Esophagus (tissue), 2 donors: Measurements from ENCODE around the gene CPNE4. TPM values are rescaled to one million over a fixed set of nuclear protein-coding genes. Genes with fewer than 3 reads are reported as not detected.
"Not testable (repeated sequence)": the region's sequence is repeated elsewhere in the genome, so short reads cannot be mapped to it uniquely, and the experiment has no call there.

Experiments used
- H3K27ac ChIP-seq, 2 donors: one replicate each; pipeline ENCODE4 v1.5.1; 2013; ENCODE audit warnings: low read depth in 2 of 2, mild to moderate bottlenecking in 2 of 2, inconsistent platforms in 1 of 2, low read length in 1 of 2, moderate library complexity in 1 of 2
- H3K27me3 ChIP-seq, 2 donors: one replicate each; pipeline ENCODE4 v1.6.1; 2013; ENCODE audit warnings: low read length in 2 of 2, control low read depth in 1 of 2, mild to moderate bottlenecking in 1 of 2; ENCODE audit not compliant: insufficient read depth in 2 of 2, control insufficient read depth in 1 of 2
- H3K36me3 ChIP-seq, 2 donors: one replicate each; pipeline ENCODE4 v1.6.1; 2013; ENCODE audit warnings: low read length in 1 of 2; ENCODE audit not compliant: control insufficient read depth in 2 of 2, insufficient read depth in 2 of 2
- H3K4me1 ChIP-seq, 2 donors: one replicate each; pipeline ENCODE4 v1.6.1; 2013; ENCODE audit warnings: low read length in 1 of 2; ENCODE audit not compliant: control insufficient read depth in 2 of 2, insufficient read depth in 2 of 2
- H3K4me3 ChIP-seq, 2 donors: one replicate each; pipeline ENCODE4 v1.5.1; 2013; ENCODE audit warnings: low read length in 2 of 2, mild to moderate bottlenecking in 2 of 2, low read depth in 1 of 2, moderate library complexity in 1 of 2
- H3K9me3 ChIP-seq, 2 donors: one replicate each; pipeline ENCODE4 v1.6.1; 2013; ENCODE audit warnings: mild to moderate bottlenecking in 2 of 2, low read depth in 1 of 2, low read length in 1 of 2, moderate library complexity in 1 of 2; ENCODE audit not compliant: control insufficient read depth in 2 of 2, insufficient read depth in 1 of 2
- WGBS, 2 donors: extraction: QIAGEN DNeasy Blood & Tissue Kit; methylation state at CpG; one replicate each; pipeline ENCODE4 v1.1.7; 2013; 5-methylcytosine and 5-hydroxymethylcytosine counted together
- polyA plus RNA-seq, 2 donors: library from polyadenylated mRNA; stranded (reverse); fragments of 200-250 nt; gene quantifications; one replicate each; pipeline ENCODE4 v1.2.3, GENCODE V29; 2013
- donor health status: healthy with polysubstance abuse.
- donor health status: Bipolar disorder and iron deficiency.

CPNE4 gene
- polyA plus RNA-seq, 2 donors, result 0.05 to 0.08 TPM

- 86 to 87% methylated on average over 7 of the region's 7 CpGs for WGBS, 2 donors
- Histone ChIP-seq H3K27me3 (no peaks in the 10 kb centered on the region), H3K4me1 (no peaks in the 10 kb centered on the region), H3K36me3 (no peaks in the 10 kb centered on the region), H3K9me3 (no peaks in the 10 kb centered on the region), H3K27ac (no peak overlapping the region), H3K4me3 (no peak overlapping the region)
Observed at GRCh38 chr3:131981323-131981722, 53.5 kb downstream of the CPNE4 start.

- Histone ChIP-seq H3K9me3 (no peaks in the 10 kb centered on the region), H3K36me3 (no peaks in the 10 kb centered on the region), H3K27me3 (no peaks in the 10 kb centered on the region), H3K4me1 (no peaks in the 10 kb centered on the region), H3K4me3 (no peak overlapping the region), H3K27ac (no peak overlapping the region)
- WGBS, 2 donors, result 44 to 46% methylated on average over 2 of the region's 2 CpGs
Observed at GRCh38 chr3:131976448-131976847, 58.4 kb downstream of the CPNE4 start.

GRCh38 chr3:131975047-131975446, 59.8 kb downstream of the CPNE4 start:
- Histone ChIP-seq H3K4me3 (no peak overlapping the region), H3K27ac (no peak overlapping the region), H3K4me1 (no peaks in the 10 kb centered on the region), H3K9me3 (no peaks in the 10 kb centered on the region), H3K27me3 (no peaks in the 10 kb centered on the region), H3K36me3 (no peaks in the 10 kb centered on the region)
- WGBS, 2 donors, result 63 to 65% methylated on average over 6 of the region's 6 CpGs

- H3K36me3 ChIP-seq, result no peaks in the 10 kb centered on the region
- WGBS, 2 donors, result 30 to 34% methylated on average over 4 of the region's 4 CpGs
- no peaks in the 10 kb centered on the region for H3K4me1 ChIP-seq
- no peaks in the 10 kb centered on the region for H3K9me3 ChIP-seq
- no peak overlapping the region for H3K4me3 ChIP-seq
- no peaks in the 10 kb centered on the region for H3K27me3 ChIP-seq
- no peak overlapping the region for H3K27ac ChIP-seq
Observed at GRCh38 chr3:131973731-131974130, 61.1 kb downstream of the CPNE4 start.

GRCh38 chr3:131972550-131972949, 62.3 kb downstream of the CPNE4 start:
- no peaks in the 10 kb centered on the region for H3K36me3 ChIP-seq
- whole genome bisulfite sequencing, 2 donors, result 54 to 67% methylated on average over 4 of the region's 4 CpGs
- no peaks in the 10 kb centered on the region for H3K27me3 ChIP-seq
- no peak overlapping the region for H3K4me3 ChIP-seq
- no peaks in the 10 kb centered on the region for H3K4me1 ChIP-seq
- no peaks in the 10 kb centered on the region for H3K9me3 ChIP-seq
- no peak overlapping the region for H3K27ac ChIP-seq

GRCh38 chr3:131972091-131972490, 62.7 kb downstream of the CPNE4 start:
- WGBS, 2 donors, result 70 to 82% methylated on average over 3 of the region's 3 CpGs
- H3K27me3 ChIP-seq, result no peaks in the 10 kb centered on the region
- no peak overlapping the region for H3K27ac ChIP-seq

GRCh38 chr3:131963442-131963841, 71.4 kb downstream of the CPNE4 start:
- WGBS, 2 donors, result 62 to 63% methylated on average over 8 of the region's 8 CpGs
- not testable (repeated sequence) for H3K27ac ChIP-seq, H3K27me3 ChIP-seq, H3K4me3 ChIP-seq, H3K4me1 ChIP-seq, H3K36me3 ChIP-seq, H3K9me3 ChIP-seq

More at GRCh38 chr3:131972091-131972490, 62.7 kb downstream of the CPNE4 start:
- Histone ChIP-seq H3K36me3 (no peaks in the 10 kb centered on the region), H3K4me1 (no peaks in the 10 kb centered on the region), H3K4me3 (no peak overlapping the region), H3K9me3 (no peaks in the 10 kb centered on the region)

GRCh38 chr3:131962982-131963381, 71.8 kb downstream of the CPNE4 start:
- WGBS, 2 donors, result 78 to 81% methylated on average over 5 of the region's 5 CpGs

GRCh38 chr3:131960324-131960723, 74.5 kb downstream of the CPNE4 start:
- Histone ChIP-seq H3K4me3 (no peak overlapping the region), H3K27me3 (no peaks in the 10 kb centered on the region), H3K36me3 (no peaks in the 10 kb centered on the region), H3K4me1 (no peaks in the 10 kb centered on the region), H3K27ac (no peak overlapping the region), H3K9me3 (no peaks in the 10 kb centered on the region)
- 4 to 56% methylated on average over 1 of the region's 1 CpG for WGBS, 2 donors

More at GRCh38 chr3:131962982-131963381, 71.8 kb downstream of the CPNE4 start:
- H3K36me3 ChIP-seq, result no peaks in the 10 kb centered on the region
- no peaks in the 10 kb centered on the region for H3K9me3 ChIP-seq
- no peaks in the 10 kb centered on the region for H3K27me3 ChIP-seq
- H3K4me1 ChIP-seq, result no peaks in the 10 kb centered on the region
- no peak overlapping the region for H3K4me3 ChIP-seq
- H3K27ac ChIP-seq, result no peak overlapping the region

GRCh38 chr3:131957980-131958379, 76.8 kb downstream of the CPNE4 start:
- Histone ChIP-seq H3K27me3 (no peaks in the 10 kb centered on the region), H3K4me1 (no peaks in the 10 kb centered on the region), H3K27ac (no peak overlapping the region), H3K4me3 (no peak overlapping the region), H3K36me3 (no peaks in the 10 kb centered on the region), H3K9me3 (no peaks in the 10 kb centered on the region)
- WGBS, 2 donors, result 57% methylated on average over 1 of the region's 1 CpG
